Kidney capillary endothelial cell (primary cell): ENCODE data around the gene TSPEAR.
A peak's percentile ranks its signal among the peaks of the same experiment; 100 is the strongest.

ENCODE experiments used
- DNase-seq: peaks from one replicate; pipeline ENCODE4 v3.0.0-alpha.2; 2018; ENCODE audit warnings: low spot score

TSPEAR gene

GRCh38 chr21:44462086-44462833 lies 249.1 kb downstream of the TSPEAR start:
- DNase-seq = no peak

DNA sequence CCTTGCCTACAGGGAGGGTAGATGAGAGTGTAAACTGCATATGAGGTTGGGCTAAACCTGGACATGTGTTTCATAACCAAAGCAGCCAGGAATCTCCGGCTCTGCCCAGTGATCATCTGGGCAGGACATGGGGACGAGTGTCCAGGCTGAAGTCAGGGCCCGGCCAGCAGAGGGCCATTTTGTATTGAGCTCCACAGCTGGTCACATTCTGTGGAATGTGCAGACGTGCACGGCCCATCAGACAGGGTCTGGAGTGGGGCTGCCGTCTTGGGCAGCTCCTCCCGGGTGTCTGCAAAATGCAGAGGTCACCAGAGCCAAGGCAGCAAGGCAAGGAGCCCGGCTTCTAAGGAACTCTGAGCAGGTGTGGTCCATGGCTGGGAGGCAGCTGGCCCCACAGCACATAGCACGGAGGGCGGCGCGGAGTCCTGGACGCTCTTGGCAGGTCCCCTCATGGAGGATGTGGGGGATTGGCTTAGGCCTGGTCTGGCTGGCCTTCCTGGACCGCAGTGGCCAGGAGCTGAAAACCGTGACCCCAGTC lies 249.8 kb downstream of the TSPEAR start:
- DNase-seq = no peak

DNA sequence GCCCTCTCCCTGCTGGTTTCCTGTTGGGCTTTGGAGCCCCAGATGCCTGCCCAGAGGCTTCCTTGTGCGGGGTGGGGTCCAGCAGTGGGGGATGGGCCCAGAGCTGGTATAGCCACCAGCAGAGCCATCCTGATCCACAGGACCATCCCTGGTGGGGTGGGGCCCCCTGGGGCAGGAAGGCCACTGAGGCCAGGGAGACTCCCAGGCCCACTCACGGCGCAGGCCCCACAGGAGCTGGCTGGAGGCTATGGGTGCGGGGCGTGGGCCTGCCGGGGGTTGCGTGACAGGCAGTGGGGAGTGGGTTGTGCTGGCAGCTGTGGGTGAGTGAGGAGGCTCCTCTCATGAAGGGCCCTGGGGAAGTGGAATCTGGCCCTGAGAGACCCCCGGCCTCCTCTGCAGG lies 250.4 kb downstream of the TSPEAR start:
- no peak for DNase-seq

GRCh38 chr21:44460441-44460755 lies 251.0 kb downstream of the TSPEAR start:
- DNase-seq = no peak

GRCh38 chr21:44459712-44460440 lies 251.5 kb downstream of the TSPEAR start:
- no peak for DNase-seq

DNA sequence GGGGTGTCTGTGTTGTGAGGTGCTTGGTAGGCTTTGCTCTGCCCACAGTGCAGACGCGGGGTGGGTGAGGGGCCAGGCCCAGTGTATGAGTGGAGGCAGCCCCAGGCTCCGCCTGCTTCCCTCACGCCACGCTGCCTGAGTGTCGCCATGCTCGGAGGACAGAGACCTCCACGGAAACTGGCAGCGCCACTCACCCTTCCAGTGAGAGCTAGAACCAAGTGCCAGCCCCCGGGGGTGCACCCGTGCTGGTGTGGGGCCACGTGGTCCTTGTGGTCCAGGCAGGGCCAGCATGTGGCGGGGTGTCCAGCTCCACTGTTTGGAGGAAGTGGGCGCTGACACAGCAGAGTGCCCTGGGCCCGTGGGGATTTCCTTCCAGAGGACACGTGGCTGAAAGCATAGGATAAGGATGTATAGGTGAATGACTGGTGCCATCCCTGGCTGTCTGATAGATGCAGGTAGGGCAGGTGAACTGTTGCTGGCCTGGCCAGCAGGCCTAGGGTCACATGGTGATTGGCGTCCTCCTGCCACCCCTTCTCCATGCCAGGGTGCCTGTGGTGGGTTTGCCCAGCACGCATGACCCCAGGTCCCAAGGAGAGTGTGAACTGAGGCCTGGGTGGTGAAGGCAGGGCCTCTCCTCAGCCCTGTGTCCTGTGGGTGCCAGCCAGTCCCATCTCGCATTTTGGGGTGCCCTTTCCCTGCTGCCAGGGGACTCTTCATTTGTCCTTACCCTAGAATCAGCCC lies 252.2 kb downstream of the TSPEAR start:
- DNase-seq = no peak

GRCh38 chr21:44456915-44457736 lies 254.2 kb downstream of the TSPEAR start:
- DNase-seq = no peak

DNA sequence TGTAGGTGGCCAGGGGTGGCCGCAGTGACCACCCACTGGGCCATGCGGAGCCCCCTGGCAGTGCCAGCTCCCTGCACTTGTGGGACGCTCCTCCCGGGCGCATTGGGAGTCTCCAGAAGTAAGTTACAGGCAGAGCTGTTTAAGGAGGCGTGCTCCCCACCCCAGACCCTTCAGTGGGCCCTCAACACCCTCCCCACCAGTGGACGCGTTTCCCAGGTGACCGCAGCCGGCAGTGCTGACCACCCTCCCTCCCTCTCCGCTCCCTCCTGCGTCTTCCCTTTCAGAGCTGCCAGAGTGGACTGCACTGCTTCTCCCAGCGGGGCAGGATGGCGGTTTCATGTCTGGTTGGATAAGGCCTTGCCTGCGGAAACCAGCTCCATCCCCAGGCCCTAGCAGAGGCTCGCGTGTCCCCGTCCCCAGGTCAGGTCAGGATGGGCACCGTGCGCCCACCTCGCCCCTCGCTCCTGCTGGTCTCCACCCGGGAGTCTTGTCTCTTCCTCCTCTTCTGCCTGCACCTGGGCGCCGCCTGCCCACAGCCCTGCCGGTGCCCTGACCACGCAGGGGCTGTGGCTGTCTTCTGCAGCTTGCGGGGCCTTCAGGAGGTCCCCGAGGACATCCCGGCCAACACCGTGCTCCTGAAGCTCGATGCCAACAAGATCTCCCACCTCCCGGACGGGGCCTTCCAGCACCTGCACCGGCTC lies 255.0 kb downstream of the TSPEAR start:
- DNase-seq = no peak

DNA sequence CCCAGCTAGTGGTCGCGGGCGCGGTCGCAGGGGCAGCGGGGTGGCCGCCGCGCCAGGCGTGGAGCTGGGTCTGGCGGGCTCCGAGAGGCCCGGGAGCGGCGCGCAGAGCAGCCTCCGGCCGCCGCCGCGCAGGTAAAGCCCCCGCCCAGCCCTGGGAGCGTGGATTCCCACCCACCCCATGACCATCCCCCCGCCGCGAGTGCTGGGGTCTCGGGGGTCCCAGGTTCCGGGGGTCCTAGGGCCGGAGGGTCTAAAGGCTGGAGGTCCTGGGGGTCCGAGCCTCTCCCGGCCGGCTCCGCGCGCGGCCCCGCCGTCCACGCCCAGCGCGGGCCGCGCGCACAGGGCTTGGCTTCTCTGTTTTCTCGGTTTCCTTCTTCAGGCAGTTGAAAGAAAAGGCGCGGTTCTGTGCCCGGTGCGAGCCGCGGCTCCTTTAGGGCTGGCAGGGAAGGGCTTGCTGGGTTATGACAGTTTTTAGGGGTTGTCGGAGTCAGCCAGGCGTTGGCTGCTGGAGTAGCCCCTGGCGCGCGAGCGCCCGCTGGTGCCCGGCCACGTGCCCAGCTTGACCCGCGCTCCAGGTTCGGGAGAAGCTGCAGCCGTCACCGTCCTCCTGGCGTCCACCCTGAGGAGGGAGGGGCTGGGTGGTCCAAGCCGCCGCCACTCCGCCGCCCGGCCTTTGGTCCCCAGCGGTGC lies 255.7 kb downstream of the TSPEAR start:
- peak; percentile 21 for DNase-seq

GRCh38 chr21:44454747-44455523 lies 256.4 kb downstream of the TSPEAR start, which contains the start of gene LRRC3:
Gene LRRC3, plus strand, starts transcription at chr21:44455510. Its CDS starts 1,135 bp downstream, at chr21:44456645.
- peak; percentile 89 for DNase-seq

GRCh38 chr21:44454058-44454457 lies 257.3 kb downstream of the TSPEAR start:
- DNase-seq = no peak

DNA sequence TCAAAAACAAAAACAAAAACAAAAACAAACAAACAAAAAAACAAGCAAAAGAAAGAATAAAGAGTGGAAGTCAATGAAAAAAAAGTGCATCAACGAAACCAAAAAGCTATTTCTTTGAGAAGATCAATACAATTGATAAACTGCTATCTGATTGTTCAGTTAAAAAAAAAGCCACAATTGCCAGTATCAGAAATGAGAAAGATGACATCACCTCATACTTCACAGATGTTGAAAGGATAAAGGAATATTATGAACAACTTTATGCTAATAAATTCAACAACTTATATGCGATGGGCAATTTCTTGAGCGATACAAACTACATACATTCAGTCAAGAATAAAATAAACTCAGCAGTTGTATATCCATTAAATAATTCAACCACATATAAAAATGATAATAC lies 258.3 kb downstream of the TSPEAR start:
- no peak for DNase-seq

DNA sequence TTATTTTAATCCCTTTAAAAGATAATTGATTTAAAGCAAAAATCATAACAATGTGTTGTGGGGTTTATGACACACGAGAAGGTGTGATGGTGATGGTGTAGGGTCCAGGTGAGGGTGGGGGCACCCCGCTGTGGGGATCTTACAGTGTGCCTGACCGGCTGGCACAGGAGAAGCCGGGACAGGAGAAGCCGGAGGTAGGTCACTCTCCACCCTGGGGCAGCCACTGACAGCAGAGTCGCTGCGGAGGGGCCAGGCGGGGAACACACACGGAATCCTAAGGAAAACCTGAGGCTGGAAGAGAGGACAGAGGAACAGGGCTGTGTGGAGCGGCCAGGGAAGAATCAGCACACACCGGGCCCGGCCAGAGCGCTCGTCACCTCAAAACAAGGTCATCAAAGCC lies 260.4 kb downstream of the TSPEAR start:
- DNase-seq = no peak

GRCh38 chr21:44450402-44450801 lies 261.0 kb downstream of the TSPEAR start:
- no peak for DNase-seq

DNA sequence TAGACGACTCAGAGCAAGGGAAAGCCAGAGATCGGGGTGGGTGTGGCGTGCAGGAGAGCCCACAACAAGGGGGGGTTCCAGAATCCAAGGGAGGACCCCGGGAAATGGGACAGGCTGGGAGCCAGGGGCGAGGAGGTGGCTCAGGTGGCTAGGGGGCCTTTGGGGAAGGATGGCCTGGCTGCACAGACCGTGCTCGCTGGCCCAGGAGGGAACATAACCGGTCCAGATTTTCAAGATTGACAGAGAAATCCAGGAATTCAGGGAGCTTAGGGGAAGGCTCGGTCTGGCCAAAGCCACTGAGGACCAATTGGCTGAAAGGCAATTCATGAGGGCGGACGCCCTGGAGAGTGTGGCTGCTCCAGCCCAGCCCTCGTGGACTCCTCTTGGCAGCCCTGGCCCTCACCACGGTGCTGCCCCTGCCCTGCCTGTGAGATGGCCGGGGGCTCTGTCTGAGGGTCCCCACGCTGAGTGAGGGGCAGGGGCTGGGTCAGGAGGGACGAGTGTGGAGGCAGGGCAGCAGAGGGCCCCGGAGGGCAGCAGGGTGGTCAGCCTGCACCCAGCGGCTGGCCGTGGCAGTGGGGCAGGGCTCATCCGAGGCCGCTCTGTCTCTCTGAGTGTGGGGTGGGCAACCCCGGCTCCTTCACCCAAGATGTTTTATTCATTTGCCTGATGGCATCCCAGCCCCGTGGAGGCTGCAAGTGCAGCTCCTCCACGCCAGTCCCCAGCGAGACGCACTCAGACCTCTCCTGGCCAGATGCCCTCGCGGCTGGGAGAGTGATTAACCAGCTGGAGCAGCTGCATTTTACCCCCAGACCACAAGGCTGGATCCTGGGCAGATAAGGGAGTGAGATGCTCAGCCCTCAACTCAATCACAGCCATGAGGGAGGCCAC lies 261.7 kb downstream of the TSPEAR start:
- no peak for DNase-seq

GRCh38 chr21:44448651-44449131 lies 262.7 kb downstream of the TSPEAR start:
- no peak for DNase-seq
